ENCODE results near the gene NFIA.
"Not testable (repeated sequence)": the region's sequence is repeated elsewhere in the genome, so short reads cannot be mapped to it uniquely, and the experiment has no call there.

The NFIA gene

GRCh38 chr1:61109158-61109557 is 26.8 kb downstream of the NFIA start:
- DNase-seq: no peak

- no peak for DNase-seq
These were observed 27.5 kb downstream of the NFIA start for GRCh38 chr1:61109910-61110309.

- no peak for DNase-seq
These were observed 28.2 kb downstream of the NFIA start for GRCh38 chr1:61110554-61110953.

- DNase-seq: no peak
These were observed 29.0 kb downstream of the NFIA start for GRCh38 chr1:61111084-61112004.

GRCh38 chr1:61114178-61114870 is 32.0 kb downstream of the NFIA start:
- DNase-seq: no peak

GRCh38 chr1:61115436-61115835 is 33.1 kb downstream of the NFIA start:
- DNase-seq: no peak

GRCh38 chr1:61116421-61116820 is 34.1 kb downstream of the NFIA start:
- no peak for DNase-seq

GRCh38 chr1:61117283-61117682 is 34.9 kb downstream of the NFIA start:
- DNase-seq: no peak

- DNase-seq: no peak
These were observed 36.7 kb downstream of the NFIA start for GRCh38 chr1:61119085-61119484.

- DNase-seq: no peak
These were observed 38.0 kb downstream of the NFIA start for GRCh38 chr1:61120246-61120840.

- no peak for DNase-seq
These were observed 38.6 kb downstream of the NFIA start for GRCh38 chr1:61120998-61121397.

GRCh38 chr1:61121631-61122030 is 39.3 kb downstream of the NFIA start:
- DNase-seq: no peak

- DNase-seq: no peak
These were observed 40.0 kb downstream of the NFIA start for GRCh38 chr1:61122389-61122788.

GRCh38 chr1:61123326-61123725 is 41.0 kb downstream of the NFIA start:
- no peak for DNase-seq

- no peak for DNase-seq
These were observed 41.7 kb downstream of the NFIA start for GRCh38 chr1:61124078-61124477.

GRCh38 chr1:61124696-61125095 is 42.3 kb downstream of the NFIA start:
- DNase-seq: no peak

GRCh38 chr1:61125263-61125662 is 42.9 kb downstream of the NFIA start:
- no peak for DNase-seq

GRCh38 chr1:61125895-61126294 is 43.5 kb downstream of the NFIA start:
- no peak for DNase-seq

GRCh38 chr1:61126843-61127242 is 44.5 kb downstream of the NFIA start:
- DNase-seq: not testable (repeated sequence)

- DNase-seq: no peak
These were observed 48.1 kb downstream of the NFIA start for GRCh38 chr1:61130338-61131000.

GRCh38 chr1:61131248-61131647 is 48.9 kb downstream of the NFIA start:
- no peak for DNase-seq

GRCh38 chr1:61131716-61132115 is 49.4 kb downstream of the NFIA start:
- DNase-seq: no peak

GRCh38 chr1:61132176-61132638 is 49.8 kb downstream of the NFIA start:
- DNase-seq: no peak
